ENCODE results near the gene EFNA1.
A peak's percentile ranks its signal among the peaks of the same experiment; 100 is the strongest.

EFNA1 gene

GRCh38 chr1:155127105-155127966, at the start of gene EFNA1:
Gene EFNA1 (plus strand): TSS chr1:155127876. CDS start chr1:155127978, 102 bp downstream.
- peak; percentile 50 for DNase-seq

DNA sequence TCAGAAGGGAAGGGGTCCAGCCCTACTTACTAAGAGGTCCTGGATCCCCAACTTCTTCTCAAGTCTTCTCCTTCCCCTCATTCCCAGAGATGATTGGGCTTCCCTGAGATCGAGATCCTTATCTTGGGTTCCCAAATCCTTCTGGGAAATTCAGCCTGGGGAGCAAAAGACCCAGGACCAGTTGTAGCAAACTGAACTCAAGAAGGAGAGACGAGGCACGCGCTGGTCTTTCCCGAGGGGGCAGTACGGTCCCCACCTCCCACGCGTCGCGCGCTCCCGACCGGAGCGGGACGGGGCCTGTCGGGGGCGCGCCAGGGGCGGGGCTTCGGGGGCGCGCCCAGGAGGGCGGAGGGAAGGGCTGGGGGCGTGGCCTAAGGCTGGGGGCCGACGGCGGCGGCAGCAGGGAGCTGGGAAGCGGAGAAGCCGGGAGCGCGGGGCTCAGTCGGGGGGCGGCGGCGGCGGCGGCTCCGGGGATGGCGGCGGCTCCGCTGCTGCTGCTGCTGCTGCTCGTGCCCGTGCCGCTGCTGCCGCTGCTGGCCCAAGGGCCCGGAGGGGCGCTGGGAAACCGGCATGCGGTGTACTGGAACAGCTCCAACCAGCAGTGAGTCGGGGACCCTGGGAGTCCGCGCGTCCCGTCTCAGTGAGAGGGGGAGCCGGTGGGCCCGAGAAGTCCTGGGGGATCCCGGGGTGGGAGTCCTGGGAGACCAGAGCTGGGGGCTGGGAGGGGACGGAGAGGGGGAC, 49.0 kb upstream of the EFNA1 start, which contains the start of gene EFNA3:
Gene EFNA3, plus strand, starts transcription at position 369 of the 741 bp plus-strand sequence. Its CDS starts 105 bp downstream, at position 474.
- DNase-seq = peak; percentile 41

GRCh38 chr1:155079210-155079486, 48.5 kb upstream of the EFNA1 start:
- DNase-seq = no peak

DNA sequence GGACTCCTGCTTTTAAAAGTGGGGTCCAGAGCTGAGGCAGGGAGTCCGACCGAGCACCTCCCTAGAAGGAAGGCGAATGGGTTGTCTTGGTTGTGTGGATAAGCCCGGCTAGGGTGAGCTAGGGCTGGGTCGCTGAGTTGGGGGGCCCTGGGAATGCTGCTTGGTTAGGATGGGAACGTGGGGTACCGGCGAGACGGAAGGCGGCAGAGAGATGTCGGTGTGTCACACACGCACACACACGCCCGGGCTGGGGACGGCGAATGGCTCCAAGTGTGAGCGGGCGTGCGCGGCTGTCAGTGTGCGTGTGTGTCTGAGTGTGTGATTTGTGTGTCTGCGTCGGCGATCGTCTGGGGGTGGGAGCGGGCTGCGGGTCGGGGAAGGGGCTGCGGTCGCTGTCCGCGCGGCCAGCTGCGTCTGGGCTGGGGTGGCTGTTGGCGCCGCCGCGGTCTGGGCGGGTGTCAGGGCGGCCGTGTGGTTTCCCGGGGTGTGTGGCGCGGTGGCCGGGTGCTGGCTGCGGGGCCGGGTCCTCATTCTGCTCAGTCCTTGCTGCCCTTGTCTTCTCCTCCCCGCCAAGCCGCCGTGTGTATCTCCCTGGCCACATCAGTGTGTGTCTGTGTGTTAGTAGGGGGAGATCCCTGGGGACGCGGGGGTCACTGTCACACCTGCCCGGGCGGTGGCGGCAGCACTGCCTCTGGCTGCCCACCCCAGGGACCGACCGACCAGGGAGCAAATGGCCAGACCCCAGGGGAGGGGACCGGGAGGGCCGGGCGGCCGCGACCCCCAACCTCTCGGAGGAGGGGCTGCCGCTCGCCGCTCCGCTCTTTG, 48.0 kb upstream of the EFNA1 start:
- DNase-seq = peak; percentile 16

DNA sequence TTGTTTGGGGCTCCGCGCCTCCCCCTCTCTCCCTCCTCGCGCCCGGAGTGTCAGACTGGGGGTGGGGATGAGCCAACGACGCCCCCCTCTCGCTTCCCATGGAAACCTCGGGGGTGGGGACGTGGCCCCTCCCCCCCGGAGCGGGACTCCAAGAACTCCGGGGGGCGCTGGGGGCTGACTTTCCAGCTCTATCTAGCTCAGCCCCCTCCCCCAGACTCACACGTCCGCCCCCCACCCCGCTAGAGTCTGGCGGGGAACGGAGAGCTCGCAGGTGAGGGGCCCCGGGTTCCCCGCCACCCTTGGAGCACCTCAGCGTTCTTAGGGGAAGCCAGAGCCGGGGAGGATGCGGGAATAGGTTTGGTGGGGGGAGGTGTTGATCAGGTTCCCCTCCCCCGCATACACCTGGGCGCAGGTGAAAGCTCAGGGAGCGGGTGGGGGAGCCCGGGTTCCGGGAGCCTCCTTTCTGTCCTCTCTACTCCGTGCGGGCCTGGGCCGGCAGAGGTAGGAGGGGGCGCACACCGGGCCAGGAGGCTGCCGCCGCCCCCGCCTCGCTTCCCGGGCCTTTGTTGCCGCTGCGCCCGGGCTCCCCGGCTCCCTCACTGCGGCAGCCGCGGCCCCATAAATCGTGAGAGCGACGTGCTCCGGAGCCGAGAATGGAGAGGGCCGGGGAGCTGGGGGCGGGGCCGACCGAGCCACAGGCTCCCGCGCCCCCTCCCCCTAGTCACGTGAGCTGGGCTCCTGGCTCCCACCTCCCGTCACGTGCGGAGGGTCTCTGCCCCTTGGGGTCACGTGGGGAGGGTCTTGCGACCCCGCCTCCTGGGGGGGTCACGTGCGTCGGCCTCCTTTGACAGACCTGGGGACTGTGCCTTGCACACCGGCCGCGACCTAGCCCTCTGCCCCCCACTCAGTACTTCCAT, 47.1 kb upstream of the EFNA1 start:
- DNase-seq = peak; percentile 37

DNA sequence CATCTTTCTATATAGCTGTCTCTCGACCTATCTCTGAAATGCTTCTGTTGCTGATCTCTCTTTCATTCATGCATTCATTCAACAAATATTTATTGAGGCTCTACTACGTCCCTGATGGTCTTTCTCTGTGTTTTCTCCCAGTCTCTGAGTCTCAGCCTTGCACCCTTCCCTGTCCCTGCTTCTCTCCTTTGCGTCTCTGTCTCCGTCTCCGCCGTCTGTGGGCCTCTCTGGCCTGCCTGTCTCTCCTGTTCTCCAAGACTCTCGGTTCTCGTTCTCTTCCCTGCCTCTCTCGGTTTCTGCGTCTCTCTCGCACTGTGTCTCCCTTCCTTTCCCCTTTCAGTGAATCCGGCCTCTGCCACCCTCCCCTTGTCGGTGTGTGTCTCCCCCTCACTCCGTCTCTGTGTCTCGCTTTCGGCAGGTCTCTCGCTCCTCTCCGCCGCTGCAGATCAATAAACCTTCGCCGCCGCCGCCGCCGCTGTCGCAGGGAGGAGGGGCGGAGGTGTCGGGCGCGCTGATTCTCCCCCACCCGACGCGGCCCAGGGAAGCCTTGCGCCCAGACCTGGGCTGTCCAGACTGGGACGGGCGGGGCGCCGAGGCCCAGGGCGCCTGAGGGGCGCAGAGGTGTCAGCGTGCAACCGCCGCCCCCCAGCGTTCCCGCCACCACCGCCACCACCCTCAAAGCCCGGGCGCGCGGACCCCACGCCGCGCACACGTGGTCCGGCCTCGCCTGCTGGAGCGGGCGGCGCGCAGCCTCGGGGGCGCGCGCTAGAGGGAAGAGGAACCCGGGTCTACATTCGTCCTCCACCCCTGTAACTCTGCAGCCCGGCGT, 46.0 kb upstream of the EFNA1 start:
- peak; percentile 27 for DNase-seq

DNA sequence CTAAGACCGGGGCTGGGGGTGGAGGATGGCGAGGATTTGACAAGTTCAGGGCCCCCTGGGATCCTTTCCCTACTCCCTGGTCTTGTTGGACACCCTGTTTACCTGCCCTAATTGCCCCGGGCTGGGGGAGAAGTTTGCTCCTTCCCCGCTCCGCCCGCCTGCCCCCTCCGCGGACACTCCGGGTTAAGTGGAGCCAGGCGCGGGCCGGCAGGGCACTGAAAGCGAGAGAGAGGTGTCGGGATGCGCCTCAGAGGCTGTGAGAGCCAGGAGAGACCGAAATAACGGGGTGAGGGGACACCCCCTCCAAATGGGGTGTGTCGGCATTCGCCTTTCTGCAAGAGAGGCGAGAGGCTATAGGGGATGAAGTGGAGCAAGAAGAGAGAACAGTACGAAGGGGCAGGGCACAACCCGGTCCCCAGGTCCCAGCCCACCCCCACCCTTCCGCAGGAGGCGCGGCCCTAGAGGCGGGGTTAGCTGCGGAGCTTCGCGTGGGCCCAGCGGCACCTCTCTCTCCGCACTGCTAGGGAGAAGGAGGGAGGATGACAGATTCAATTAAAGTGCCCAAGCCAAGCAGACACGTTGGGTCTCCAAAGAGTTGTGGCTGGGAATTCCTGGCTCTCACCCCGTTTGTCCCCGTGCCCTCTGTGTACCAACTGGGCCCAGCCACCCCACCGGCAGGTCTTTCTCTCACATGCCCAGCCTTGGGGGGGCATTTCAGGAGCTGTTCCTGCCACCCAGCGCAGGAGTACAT, 45.2 kb upstream of the EFNA1 start:
- DNase-seq = no peak

GRCh38 chr1:155083052-155083541, 44.6 kb upstream of the EFNA1 start:
- DNase-seq = no peak

GRCh38 chr1:155083865-155084721, 43.6 kb upstream of the EFNA1 start:
- DNase-seq = peak; percentile 13

DNA sequence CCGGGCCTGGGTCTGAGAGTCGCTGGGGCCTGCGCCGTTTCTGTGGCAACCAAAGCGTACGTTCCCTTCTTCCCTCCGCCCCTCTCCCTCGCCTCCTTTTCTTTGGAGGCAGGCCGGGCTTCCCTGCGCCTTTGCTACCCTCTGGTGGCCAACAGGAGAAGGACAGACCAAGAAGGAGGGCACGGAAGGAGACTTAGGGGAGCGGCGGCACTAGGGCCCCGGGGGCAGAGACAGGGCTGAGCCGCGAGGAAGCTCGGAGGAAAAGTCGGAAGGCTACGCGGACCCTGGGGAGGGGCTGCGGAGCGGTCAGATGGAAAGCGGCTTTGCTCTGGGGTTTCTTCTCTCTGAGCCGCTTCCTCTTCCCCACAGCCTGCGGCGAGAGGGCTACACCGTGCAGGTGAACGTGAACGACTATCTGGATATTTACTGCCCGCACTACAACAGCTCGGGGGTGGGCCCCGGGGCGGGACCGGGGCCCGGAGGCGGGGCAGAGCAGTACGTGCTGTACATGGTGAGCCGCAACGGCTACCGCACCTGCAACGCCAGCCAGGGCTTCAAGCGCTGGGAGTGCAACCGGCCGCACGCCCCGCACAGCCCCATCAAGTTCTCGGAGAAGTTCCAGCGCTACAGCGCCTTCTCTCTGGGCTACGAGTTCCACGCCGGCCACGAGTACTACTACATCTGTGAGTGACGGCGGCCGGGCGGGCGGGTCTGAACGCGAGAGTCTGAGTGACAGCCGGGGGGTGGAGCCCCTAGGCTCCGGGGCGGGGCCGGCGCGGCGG, 42.8 kb upstream of the EFNA1 start:
- DNase-seq = peak; percentile 92

DNA sequence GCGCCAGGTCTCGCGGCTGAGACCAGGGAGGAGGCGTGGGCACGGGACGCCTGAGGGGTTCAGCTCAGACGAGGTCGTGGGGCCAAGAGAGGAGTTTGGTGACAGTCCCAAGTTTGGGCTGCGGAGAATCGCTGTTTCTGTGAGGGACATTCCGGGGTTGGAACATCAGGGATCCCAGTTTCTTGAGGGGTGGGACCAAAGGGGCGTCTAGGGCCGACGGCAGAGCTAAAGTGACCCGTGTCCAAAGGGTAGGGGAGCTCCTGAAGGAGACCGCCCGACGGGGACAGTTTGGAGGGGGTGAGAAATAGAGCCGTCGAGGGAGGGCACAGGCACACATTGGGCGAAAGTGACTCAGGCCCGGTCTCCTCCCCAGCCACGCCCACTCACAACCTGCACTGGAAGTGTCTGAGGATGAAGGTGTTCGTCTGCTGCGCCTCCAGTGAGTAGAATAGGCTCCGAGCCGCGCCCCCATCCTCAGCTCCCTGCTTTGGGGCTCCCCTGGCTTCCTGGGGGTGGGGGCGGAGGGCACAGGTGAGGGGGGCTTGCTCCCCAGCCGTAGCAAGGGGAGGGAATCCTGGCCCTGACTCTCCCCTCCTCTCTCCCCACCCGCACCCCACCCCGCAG, 42.1 kb upstream of the EFNA1 start:
- DNase-seq = no peak

GRCh38 chr1:155086128-155086741, 41.4 kb upstream of the EFNA1 start:
- DNase-seq = peak; percentile 27

DNA sequence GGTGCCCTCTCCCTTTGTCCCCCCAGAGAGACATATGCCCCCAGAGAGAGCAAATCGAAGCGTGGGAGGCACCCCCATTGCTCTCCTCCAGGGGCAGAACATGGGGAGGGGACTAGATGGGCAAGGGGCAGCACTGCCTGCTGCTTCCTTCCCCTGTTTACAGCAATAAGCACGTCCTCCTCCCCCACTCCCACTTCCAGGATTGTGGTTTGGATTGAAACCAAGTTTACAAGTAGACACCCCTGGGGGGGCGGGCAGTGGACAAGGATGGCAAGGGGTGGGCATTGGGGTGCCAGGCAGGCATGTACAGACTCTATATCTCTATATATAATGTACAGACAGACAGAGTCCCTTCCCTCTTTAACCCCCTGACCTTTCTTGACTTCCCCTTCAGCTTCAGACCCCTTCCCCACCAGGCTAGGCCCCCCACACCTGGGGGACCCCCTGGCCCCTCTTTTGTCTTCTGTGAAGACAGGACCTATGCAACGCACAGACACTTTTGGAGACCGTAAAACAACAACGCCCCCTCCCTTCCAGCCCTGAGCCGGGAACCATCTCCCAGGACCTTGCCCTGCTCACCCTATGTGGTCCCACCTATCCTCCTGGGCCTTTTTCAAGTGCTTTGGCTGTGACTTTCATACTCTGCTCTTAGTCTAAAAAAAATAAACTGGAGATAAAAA, 40.7 kb upstream of the EFNA1 start:
- DNase-seq = no peak

DNA sequence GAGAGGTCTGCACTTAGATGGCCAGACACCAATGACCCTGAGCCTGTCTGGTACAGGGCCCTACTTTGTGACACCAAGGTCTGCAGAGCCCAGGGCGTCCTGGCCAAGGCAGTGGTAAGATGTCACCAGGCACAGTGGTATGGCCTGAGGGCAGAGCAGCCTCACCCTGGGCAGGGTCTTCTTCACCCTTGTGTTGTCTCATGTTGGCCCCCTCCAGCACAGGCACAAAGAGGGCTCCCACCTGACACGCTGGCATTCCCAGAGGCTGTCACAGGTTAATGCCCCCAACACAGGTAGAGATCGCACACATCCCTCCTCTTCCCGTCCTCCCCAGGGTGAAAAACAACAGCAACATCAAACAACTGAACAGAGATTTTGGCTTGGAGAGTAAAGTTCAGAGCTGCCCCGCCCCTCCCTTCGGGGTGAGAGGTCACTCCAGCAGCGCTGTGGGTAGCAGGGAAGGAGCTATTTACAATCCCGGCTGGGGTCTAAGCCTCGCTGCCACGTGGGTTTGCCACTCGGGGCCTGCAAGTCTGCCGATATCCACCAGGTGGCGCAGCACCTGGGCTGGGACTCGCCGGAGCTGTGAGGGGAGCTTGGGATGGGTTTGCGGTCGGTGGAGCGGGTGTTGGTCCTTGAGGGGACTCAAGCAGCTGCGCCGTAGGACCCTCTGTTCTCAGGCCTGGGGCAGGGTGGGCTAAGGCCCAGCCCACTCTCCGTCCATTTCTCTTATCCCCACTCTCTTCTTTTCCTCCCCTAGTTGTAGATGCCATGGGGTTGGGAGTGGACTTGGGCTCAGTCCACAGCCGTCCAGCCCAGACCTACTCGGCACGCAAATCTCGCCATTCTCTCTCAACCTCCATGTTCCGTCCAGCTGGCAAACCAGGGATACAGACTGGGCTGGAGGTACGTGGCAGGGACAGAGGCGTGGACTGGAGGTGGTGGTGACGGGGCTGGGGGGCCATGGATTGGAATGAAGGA, 36.3 kb upstream of the EFNA1 start:
- DNase-seq = peak; percentile 47

DNA sequence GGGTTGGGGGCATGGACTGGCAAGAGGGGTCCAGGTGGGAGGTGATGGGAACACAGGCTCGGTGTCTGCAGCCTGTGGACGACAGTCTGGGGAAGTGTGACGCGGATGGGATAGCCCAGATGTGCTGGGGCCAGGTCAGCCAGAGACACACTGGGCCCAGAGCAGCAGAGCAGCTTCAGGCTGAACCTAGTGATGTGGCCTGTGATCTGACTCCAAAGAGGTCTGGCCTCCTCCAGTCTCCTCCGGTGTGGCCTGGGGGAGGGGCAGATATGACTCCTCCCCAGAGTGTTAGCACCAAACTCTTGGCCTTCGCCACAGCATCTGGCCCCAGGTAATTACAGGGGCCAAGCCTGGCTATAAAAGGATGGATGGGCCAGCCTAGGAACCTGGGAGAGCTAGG, 35.5 kb upstream of the EFNA1 start:
- DNase-seq = no peak

DNA sequence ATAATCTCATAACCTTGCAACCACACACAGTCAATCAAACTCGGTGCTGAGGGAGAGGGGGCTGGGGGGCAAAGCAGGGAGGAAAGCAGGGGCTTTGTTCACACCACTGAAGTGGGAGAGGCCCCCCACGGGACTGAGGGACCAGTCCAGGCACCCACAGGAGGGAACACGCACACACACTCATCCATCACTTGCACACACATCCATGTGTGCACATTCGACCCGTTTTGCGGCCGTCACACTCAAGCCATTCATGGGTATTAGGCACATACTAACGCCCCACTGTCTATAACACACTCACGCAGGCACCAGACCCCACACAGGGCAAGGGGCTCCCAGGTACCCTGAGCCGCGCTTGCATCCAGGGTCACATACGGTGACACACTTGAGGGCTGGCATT, 35.0 kb upstream of the EFNA1 start:
- DNase-seq = no peak

Measured in NCI-H748 treated with DMSO at 0.1 percent for 48 hours (cell line).